Fibroblast of skin of abdomen (primary cell): ENCODE results near the gene RNASEL. TPM values are rescaled to one million over a fixed set of nuclear protein-coding genes. Genes with fewer than 3 reads are reported as not detected.
"Not testable (repeated sequence)": the region's sequence is repeated elsewhere in the genome, so short reads cannot be mapped to it uniquely, and the experiment has no call there.

Experiments
- DNase-seq: peaks from one replicate; pipeline ENCODE4 v3.0.0-alpha.2; 2013
- polyA plus RNA-seq, 2 experiments: library from polyadenylated mRNA; unstranded; fragments of 120-200 nt; gene quantifications; one replicate each; pipeline ENCODE4 v1.2.1, GENCODE V29; 2013; ENCODE audit not compliant: insufficient read length in 2 of 2

Gene RNASEL, protein sequence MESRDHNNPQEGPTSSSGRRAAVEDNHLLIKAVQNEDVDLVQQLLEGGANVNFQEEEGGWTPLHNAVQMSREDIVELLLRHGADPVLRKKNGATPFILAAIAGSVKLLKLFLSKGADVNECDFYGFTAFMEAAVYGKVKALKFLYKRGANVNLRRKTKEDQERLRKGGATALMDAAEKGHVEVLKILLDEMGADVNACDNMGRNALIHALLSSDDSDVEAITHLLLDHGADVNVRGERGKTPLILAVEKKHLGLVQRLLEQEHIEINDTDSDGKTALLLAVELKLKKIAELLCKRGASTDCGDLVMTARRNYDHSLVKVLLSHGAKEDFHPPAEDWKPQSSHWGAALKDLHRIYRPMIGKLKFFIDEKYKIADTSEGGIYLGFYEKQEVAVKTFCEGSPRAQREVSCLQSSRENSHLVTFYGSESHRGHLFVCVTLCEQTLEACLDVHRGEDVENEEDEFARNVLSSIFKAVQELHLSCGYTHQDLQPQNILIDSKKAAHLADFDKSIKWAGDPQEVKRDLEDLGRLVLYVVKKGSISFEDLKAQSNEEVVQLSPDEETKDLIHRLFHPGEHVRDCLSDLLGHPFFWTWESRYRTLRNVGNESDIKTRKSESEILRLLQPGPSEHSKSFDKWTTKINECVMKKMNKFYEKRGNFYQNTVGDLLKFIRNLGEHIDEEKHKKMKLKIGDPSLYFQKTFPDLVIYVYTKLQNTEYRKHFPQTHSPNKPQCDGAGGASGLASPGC
- 3.6 TPM for polyA plus RNA-seq (2013, experiment 1 of 2; ENCODE audit: insufficient read length)
- 3.7 TPM for polyA plus RNA-seq (2013, experiment 2 of 2; ENCODE audit: insufficient read length)

DNA sequence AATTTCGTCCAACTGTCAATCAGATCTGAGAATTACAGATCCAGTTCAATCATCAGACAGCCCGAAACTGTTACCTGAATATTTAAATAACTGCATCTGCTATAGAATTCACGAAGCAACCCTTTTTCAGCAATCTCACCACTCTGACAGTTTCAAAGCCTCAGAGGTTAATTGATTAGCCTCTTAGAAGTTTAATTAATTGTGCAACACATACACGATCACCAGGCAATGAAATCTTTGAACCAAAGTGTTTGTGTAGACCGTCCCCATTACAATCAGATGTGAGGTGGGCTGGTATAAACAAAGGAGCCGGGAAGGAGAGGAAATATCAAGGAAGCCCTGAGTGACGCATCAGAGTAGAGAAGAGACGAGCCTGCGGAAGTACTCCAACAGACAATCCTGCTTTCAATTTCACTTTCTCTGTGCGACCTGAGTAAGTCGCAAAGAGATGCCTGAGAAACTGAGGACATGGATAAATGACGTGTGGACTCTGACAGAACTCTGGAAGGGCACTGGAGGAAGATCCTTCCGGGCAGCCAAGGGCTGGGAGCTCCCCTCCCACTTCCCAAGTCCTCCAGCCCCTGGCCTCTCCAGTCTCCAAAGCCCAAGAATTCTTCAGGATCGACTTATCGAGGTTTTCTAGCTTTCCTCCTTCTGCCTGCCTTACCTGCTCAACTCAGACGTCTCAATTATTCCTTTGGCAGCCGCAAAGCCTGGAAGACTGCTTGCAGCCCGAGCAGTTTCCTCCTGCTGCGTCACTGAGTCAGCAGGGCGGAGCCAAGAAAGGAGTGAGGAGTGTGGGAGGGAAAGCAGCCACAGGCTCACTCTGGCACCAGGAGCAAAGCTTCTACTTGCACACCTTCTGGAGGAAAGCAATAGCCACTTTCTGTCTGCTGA, at the start of gene RNASEL:
RNASEL (minus strand) TSS at position 757 of the 897 bp plus-strand sequence. CDS start 2,450 bp downstream, outside the sequence.
- peak; percentile 65 for DNase-seq

DNA sequence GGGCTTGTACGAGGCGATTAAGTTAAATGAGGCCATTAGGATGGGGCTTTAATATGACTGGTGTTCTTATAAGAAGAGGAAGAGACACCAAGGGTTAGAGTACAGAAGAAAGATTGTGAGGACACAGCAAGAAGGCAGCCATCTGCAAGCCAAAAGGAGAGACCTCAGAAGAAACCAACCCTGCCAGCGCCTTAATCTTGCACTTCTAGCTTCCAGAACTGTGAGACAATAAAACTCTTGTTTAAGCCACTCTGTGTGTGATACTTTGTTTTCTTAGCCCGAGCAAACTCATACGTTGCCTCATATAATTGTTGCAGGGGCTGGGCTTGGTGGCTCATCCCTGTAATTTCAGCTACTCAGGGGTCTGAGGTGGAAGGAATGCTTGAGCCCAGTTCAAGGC, 48.7 kb upstream of the RNASEL start:
- no peak for DNase-seq

DNA sequence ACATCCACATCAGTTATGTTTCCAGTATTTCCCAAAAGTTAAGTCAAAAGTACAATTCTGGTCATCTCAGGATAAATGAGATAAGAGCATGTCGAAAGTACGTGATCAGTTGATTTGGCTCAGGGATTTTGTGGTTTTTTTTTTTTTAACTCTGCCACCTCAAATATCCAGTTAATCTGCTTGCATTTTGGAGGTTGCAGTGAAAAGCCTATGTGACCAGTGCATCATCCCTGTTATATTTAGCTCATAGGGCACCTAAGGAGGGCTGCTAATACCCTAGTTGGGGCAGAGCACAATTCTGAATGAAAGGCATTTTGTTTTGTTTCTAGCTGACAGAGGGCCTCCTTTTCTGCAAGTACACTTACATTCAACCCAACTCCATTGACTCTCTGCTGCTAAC, 46.8 kb upstream of the RNASEL start:
- DNase-seq, result no peak

DNA sequence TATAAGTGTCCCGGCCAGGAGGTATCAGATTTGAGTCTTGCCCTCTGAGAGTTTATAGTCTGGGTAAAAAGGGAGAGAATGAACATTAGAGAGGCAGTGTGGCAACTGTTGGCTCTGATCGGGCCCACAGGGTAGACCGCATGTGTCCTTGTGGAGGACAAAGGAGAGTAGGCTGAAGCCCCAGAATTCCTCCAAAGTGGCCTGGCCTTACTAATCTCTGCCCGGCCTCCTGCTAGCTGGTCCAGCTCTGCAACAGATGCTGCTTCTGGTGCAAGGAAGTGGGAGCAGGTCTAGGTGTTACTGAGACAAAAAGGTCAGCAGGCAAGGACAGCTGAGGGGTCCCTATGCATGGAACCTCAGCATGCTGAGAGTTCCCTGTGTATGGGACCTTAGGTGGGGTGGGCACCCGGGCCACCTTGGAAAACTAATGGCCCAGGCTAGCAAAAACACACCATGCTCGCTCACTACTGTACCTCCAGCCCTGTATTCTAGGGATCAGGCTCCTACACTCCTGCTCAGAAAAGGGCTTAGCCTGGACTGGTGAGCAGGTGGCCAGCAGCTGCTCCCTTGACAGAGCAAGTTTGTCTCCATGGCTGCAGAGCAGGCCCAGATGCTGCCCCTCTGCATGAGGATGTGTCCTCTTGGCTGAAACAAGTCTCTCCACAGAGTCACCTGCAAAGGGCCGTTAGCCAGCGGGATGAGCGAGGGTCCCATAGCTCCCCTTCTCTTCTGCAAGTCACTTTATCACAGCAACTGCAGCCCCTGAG, 45.4 kb upstream of the RNASEL start:
- no peak for DNase-seq

DNA sequence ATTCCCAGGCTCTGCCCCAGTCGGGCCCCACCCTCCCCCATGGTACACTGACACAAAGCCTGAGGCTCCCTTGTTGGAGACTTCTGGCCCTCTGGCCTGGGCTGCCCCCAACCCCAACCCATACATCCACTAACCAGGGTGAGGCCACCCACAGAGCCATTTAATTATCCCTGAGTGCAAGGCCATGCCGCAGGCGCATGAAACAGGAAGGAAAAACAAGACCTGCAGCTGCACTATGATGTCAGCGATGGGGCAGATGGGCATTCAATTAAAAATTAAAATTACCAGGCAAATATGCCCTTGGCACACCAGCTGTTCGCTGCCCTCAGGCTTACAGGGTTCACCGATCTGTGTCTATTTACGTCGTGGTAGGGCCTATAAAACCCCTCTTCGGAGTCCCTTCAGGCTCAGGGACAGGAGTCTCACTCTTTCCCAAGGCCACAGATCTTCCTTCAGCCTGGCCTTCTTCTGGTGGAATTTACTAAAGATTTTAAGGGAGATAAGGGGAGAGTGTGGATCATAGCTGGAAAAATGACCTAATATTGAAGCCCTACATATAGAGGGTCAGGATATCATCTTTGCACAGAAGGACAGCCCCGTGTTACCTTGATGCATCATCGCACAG, 44.7 kb upstream of the RNASEL start:
- DNase-seq, result no peak

DNA sequence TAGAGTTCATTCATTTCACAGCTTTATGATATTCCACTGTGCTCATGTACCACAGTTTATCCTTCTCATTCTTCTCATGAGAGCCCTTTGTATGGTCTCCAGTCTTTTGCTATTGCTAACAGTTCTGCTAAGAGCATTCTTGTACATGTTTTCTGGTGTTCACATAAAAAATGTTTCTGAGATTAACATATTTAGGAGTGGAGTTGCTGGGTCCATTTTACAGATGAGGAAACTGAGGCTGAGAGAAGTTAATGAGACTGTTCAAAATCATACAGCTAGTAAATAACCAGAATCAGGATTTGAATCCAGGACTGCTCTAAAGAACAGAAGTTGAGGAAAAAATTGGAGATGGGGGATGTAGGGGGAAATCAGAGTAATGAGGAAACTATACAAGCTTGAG, 44.0 kb upstream of the RNASEL start:
- no peak for DNase-seq

DNA sequence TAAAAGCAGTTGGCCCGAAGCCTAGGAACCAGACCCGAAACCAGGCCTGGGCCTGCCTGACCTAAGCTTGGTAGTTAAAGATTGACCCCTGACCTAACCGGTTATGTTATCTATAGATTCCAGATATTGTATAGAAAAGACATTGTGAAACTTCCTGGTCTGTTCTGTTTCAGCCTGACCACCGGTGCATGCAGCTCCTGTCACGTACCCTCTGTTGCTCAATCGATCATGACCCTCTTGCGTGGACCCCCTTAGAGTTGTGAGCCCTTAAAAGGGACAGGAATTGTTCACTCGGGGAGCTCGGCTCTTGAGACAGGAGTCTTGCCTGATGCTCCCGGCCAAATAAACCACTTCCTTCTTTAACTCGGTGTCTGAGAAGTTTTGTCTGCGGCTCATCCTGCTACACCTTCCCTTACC, 43.4 kb upstream of the RNASEL start:
- not testable (repeated sequence) for DNase-seq

DNA sequence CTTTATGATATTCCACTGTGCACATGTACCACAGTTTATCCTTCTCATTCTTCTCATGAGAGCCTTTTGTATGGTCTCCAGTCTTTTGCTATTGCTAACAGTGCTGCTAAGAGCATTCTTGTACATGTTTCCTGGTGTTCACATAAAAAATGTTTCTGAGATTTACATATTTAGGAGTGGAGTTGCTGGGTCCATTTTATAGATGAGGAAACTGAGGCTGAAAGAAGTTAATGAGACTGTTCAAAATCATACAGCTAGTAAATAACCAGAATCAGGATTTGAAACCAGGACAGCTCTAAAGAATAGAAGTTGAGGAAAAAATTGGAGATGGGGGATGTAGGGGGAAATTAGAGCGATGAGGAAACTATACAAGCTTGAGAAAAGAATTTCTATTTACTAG, 42.9 kb upstream of the RNASEL start:
- no peak for DNase-seq

DNA sequence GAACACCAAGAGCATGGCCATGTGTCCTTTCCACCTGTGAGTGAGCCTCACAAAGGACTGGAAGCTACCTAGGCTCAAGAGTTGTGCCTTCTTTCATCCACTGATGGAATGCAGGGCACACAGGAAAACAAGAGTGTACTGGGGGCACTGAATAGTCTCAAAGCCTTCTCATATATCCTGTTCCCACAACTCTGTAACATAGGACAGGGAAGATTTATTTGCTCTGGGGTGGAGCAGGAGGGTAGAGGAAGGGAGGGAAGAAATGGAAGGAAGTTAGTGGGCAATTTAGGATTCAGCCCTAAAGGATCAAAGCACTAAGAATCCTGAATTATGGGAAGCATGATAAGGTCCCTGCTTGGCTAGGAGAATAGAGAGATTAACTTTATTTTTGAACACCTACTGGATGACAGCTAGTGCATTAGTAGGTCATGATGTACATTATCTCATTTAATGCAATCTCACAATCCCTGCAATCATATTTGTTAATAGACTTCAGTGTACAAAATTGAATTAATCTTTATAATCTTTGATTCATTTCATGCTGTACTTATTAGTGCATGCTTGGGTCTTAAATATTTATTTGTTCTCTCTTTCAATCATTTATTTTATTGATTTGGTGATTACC, 42.1 kb upstream of the RNASEL start:
- DNase-seq, result no peak

DNA sequence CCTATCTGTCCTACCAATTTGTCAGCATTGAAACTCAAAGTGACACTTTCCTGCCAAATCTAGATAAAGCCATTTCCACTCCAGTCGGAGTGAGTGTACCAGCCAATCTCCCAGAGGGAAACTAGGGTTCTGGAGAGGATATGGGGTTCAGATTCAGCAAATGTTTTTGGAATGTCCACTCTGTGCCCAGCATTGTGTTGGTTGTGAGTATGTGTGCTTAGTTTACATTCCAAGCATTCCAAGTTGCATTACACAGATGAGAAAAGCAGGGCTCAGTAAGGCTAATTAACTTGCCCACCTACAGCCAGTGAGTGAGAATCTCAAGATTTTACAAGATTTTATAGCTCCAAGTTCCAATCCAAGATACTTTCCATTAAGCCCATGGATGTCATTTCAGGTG, 41.5 kb upstream of the RNASEL start:
- DNase-seq, result no peak

DNA sequence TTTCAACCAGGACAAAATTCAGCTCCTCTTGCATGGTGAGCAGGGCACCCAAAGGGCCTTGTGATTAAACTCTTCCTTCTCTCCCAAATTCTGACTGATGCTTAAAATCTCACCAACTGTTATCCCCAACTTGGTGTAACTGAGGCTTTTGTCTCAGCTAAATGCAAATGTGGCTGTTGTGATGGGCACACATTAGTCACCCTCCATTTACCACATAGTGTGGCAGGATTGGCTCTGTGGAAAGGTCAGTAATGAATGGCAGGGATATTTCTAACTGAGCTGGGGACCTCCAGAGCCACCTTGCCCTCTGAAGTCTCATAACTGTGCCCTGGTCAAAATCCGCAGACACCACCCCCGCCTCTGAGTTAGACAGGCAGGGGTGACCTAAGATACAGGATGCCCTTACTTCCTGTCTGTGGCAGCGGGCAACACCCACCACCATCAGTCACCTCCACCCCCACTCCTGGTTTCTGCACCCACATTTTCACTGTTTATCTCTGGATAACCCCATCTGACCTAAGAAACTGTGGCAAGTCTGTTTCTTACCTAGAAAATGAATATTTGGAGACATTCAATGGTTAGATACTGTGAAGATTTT, 40.5 kb upstream of the RNASEL start:
- no peak for DNase-seq

DNA sequence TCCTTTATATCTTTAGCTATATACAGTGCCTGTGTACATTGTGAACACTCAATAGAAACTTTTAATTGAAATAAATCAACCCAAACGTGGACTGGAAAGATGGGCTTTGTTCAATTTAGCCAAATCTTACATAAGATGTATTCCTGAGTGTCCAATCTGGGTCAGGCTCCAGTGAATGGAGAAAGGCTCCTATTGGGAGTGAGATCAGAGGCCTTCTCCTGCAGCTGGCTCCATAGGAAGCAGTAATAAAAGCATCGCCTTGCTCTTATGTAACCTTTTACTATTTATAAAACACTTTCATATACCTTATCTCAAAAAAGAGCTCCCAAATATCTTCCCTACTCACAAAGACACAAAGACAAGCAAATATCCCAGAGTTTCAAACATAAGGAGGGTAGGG, 40.0 kb upstream of the RNASEL start:
- DNase-seq, result no peak

DNA sequence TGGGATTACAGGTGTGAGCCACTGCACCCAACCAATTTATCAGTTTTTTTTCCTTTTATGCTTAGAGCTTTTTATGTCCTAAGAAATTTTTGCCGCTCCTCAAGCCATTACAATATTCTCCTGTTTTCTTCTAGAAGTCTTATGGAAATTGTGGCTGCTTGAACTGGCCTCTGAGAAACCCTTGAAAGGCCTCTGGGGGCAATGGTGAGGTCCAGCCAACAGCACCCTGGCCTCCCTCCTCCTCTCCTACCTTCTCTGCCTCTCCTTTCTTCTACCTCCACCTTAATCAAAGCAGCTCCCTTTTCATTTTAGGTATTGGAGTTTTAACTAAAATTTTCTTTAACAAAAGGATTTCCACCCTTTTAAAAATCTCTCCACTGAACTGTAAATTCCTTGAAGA, 39.6 kb upstream of the RNASEL start:
- no peak for DNase-seq

DNA sequence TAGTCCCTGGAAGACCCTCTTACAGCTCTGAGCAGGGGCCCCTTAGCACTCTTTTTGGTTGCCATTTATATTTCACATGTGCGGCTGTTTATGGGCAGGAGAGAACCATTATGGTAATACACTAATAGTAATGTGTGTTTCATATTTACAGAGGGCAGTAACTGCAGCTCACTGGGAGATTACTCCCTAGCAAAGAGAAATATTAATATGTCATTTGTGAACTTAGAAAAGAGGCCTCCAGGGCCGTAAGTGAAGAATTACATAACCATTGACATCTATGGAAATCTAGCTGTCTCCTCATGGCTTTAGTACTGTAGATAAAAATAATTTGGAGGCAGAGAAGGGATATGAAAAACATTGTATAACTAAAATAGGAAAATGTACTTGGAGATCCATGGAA, 38.6 kb upstream of the RNASEL start:
- DNase-seq, result no peak

DNA sequence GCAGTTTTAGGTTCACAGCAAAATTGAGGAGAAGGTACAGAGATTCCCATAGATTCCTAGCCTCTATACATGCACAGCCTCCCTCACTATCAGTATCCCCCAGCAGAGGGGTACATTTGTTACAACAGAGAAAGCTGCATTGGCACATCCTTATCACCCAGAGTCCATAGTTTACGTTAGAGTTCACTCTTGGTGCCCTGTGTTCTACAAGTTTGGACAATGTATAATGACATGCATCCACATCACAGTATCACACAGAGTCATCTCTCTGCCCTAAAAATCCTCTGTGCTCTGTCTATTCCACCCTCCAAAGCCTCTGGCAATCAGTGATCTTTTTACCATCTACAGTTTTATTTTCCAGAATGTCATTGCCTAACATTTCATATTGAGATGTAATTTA, 37.5 kb upstream of the RNASEL start:
- no peak for DNase-seq

DNA sequence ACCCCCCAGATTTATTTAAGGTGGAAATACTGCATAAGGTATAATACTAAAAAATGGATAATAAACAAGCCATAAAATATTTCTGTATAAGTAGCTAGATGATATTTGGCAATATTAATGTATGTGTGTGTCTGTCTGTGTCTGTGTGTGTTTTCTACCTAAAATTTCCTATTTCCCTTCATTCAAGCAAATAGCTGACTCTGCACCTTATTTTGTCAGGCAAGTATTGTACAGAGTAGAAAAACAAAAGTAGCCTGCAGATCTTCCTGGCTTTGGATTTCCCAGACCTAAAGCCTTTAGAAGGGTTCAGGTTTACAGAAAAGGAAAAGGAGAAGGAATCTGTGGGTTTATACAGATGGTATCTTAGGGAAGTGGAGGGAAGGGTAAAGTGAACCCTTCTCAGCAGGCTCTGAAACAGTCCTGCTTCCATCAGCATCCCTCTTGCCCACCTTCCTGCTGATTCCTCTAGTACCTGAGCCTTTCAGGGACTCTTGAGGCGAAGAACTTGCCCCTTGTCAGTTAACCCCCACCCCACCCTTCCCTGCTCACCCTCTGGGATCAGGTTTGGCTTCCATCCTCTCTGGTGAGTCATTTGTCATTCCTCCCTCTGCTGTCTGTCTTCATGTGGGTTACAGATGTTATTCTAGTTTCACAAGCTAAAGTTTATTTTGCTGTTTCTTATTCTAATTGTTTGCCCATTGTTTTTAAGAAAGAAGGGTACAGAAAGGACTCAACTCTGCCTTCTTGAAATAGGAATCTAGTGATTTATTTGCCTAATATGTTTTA, 36.9 kb upstream of the RNASEL start:
- DNase-seq, result peak; percentile 49

DNA sequence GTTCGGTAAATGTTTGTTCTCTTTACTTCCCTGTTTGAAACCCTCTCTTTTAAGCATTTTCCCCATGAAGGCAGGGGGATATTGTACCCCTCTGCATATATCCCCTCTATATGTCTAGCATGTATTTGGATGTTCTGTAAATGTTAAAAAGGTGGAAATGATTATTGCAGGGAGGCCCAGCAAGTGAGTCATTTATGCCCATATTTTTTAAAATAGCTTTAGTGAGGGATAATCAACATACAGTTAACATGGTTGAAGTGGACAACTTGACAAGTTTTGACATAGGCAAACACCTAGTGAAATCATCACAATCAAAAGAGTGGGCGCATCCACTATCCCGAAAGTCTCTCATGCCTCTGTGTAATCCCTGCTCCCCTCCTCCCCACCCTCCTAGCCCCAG, 36.0 kb upstream of the RNASEL start:
- no peak for DNase-seq

DNA sequence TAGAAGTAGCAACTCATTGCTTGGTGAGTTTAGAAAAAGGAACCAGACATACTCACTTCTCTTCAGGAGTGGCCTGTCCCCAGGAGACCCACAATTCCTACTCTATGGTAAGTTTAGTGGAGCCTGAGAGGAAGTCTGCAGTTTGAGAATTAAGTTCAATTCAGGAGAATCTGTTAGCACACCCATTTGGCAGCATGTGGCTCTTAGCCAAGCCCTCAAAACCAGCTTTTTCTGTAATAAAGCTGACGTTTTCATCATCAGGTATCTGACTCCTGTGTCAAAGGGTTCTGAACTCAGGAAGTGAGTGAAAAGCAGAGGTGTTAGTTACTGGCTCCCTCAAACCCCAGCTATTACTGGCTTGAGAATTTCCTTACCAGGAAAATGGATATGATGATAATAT, 35.5 kb upstream of the RNASEL start:
- DNase-seq, result no peak

DNA sequence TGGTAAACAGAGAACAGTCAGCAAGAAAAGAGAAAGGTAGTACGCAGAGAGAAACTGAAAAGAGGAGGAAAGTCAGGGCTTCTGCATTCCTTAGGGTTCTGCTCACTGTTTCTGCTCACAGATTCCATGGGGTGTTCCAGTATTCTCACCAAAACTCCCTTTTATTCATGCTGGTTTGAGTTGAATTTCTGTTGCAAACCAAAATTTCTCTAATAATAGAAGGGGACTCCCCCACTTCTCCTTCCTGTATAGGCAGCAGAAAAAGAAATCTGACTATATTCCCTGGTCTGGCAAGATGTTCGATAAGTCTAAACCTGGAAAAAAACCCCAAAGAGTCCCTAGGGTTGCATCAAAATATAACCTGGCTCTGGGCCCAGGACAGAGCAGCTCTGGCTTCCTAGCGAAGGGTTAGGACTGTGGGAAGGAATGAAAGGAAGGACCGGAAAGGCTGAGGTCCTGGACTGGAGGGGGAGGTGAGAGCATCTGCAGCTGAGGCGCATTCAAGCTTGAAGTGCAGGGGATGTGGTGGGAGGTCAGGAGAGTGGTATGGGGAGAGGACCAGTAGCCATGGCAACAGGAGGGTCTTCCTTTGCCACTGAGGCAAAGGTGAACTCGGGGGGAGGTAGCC, 34.0 kb upstream of the RNASEL start:
- DNase-seq, result peak; percentile 60
